RPMI8226 (cell line): ENCODE measurements around the gene DDX41.

Source experiments
- DNase-seq: peaks from one replicate; pipeline ENCODE4 v3.0.0-alpha.2; 2015

The DDX41 gene

GRCh38 chr5:177467436-177467835 lies 49.3 kb downstream of the DDX41 start:
- DNase-seq = no peak

DNA sequence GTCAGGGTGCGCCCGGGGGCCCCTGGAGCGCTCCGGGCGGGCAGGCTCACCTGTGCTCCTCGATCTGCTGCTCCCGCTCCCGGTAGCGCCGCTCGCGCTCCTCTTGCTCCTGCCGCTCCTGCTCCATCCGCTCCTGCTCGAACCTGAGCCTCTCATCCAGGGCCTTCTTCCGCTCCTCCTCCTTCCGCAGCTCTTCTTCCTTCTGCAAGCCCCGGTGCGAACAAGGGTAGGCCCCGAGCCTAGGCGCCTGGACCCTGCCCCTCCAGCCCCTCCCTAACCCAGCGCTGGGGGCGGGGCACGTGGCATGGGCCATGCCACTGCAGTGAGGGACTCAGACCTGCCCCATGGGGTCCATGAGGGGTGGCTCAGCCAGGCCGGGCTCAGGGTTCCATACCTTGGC lies 49.9 kb downstream of the DDX41 start:
- DNase-seq = no peak

DNA sequence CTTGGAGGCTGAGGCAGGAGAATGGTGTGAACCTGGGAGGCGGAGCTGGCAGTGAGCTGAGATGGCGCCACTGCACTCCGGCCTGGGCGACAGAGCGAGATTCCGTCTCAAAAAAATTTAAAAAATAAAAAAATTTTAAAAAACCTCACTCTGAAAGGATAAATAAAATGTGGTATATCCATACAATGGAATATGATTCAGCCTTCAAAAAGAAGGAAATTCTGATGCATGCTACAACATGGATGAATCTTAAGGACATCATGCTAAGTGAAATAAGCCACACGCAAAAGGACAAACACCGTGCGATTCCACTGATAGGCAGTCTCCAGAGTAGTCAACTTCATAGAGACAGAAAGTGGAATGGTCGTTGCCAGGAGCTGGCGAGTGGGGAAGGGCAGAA lies 51.7 kb downstream of the DDX41 start:
- no peak for DNase-seq

GRCh38 chr5:177462021-177462670 lies 54.6 kb downstream of the DDX41 start:
- DNase-seq = no peak
